HCT116 (cell line): ENCODE measurements around the gene AQP6.

Source experiments
- CTCF ChIP-seq, 3 experiments: fragments of 200-600 bp in 1 of 3; sonication (generic) in 1 of 3; IDR thresholded peaks in 2 of 3; conservative IDR thresholded peaks in 1 of 3; 2 replicates each; pipeline ENCODE4 v1.5.1; 2012 to 2017; ENCODE audit warnings: low read depth in 2 of 3, low read length in 2 of 3, antibody characterized with exemption in 1 of 3, borderline replicate concordance in 1 of 3, control low read depth in 1 of 3, mild to moderate bottlenecking in 1 of 3, mixed read lengths in 1 of 3, mixed run types in 1 of 3, moderate library complexity in 1 of 3; ENCODE audit not compliant: insufficient read depth in 1 of 3
- EZH2 ChIP-seq: fragments of 200-600 bp; sonication (generic); IDR thresholded peaks from 2 replicates; pipeline ENCODE4 v1.6.1; 2017; ENCODE audit warnings: antibody characterized with exemption, mixed run types
- FOSL1 ChIP-seq: IDR thresholded peaks from 2 replicates; pipeline ENCODE4 v1.6.1; 2012; ENCODE audit warnings: low read depth
- RAD21 ChIP-seq: IDR thresholded peaks from 2 replicates; pipeline ENCODE4 v1.6.1; 2012; ENCODE audit warnings: low read depth, mild to moderate bottlenecking

GRCh38 chr12:49953961-49954846 is 18.5 kb upstream of the AQP6 start:
- TF ChIP-seq FOSL1, result no peak
- no peak for TF ChIP-seq RAD21
- TF ChIP-seq CTCF (IDR thresholded peaks at IDR 0.05 in 2 of 3, conservative IDR thresholded peaks at IDR 0.05 in 1 of 3; ENCODE audit: borderline replicate concordance in 1 of 3, insufficient read depth in 1 of 3, low read depth in 2 of 3, low read length in 2 of 3), result no peak
- no peak for TF ChIP-seq EZH2
